Thyroid gland (tissue), 4 donors: ENCODE data around the gene VOPP1.

Experiments
- POLR2A ChIP-seq, 2 donors: fragments of 450-650 bp; IDR thresholded peaks; one replicate each; pipeline ENCODE4 v1.6.1; 2017; ENCODE audit warnings: antibody characterized with exemption in 2 of 2, mild to moderate bottlenecking in 2 of 2, moderate library complexity in 1 of 2
- TF ChIP-seq, protein P1 (sequence below), 6 experiments: fragments of 200-600 bp in 3 of 6; fragments of 450-650 bp in 3 of 6; sonication (generic) in 3 of 6; IDR thresholded peaks; one replicate each; pipeline ENCODE4 v1.5.1; 2016 to 2019; ENCODE audit warnings: antibody characterized with exemption in 6 of 6, mild to moderate bottlenecking in 2 of 6, inconsistent platforms in 1 of 6, moderate library complexity in 1 of 6

GRCh38 chr7:55485501-55486191, 86.7 kb downstream of the VOPP1 start:
- TF ChIP-seq, protein P1, sequence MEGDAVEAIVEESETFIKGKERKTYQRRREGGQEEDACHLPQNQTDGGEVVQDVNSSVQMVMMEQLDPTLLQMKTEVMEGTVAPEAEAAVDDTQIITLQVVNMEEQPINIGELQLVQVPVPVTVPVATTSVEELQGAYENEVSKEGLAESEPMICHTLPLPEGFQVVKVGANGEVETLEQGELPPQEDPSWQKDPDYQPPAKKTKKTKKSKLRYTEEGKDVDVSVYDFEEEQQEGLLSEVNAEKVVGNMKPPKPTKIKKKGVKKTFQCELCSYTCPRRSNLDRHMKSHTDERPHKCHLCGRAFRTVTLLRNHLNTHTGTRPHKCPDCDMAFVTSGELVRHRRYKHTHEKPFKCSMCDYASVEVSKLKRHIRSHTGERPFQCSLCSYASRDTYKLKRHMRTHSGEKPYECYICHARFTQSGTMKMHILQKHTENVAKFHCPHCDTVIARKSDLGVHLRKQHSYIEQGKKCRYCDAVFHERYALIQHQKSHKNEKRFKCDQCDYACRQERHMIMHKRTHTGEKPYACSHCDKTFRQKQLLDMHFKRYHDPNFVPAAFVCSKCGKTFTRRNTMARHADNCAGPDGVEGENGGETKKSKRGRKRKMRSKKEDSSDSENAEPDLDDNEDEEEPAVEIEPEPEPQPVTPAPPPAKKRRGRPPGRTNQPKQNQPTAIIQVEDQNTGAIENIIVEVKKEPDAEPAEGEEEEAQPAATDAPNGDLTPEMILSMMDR (IDR thresholded peaks at IDR 0.05), result no peak
- TF ChIP-seq POLR2A (IDR thresholded peaks at IDR 0.05), result no peak
